Pancreas (tissue), 10 donors: ENCODE results near the gene ADCY7. TPM values are rescaled to one million over a fixed set of nuclear protein-coding genes. Genes with fewer than 3 reads are reported as not detected.

ENCODE experiments used
- ATAC-seq, 4 donors: fragments of 200-7000 bp; cut with Tn5 transposase; one replicate each; pipeline versions ENCODE4 v1.8.0 to v1.9.1; 2020; ENCODE audit warnings: mild to moderate bottlenecking in 4 of 4, moderate library complexity in 4 of 4
- DNase-seq, 6 donors: peaks; one replicate each; pipeline ENCODE4 v3.0.0-alpha.2; 2020
- FAIRE-seq: peaks from 2 replicates; lab custom pipeline; 2012; peaks lifted over from hg19 to GRCh38; lab: Jason Lieb, UNC
- H3K27ac ChIP-seq, 4 donors: fragments of 200-600 bp; sonication (generic); 1 replicate in 3 of 4; 2 replicates in 1 of 4; pipeline versions ENCODE4 v1.5.0 to v1.8.0; 2020
- H3K27me3 ChIP-seq, 4 donors: fragments of 200-600 bp; one replicate each; pipeline ENCODE4 v1.8.0; 2021
- H3K36me3 ChIP-seq, 3 donors: fragments of 200-600 bp; sonication (generic) in 1 of 3; one replicate each; pipeline versions ENCODE4 v1.5.0 to v1.8.0; 2020 to 2021
- H3K4me1 ChIP-seq, 3 donors: fragments of 200-600 bp; one replicate each; pipeline ENCODE4 v1.8.0; 2021
- H3K4me3 ChIP-seq, 4 donors: fragments of 200-600 bp; sonication (generic) in 2 of 4; one replicate each; pipeline versions ENCODE4 v1.5.0 to v1.8.0; 2020 to 2021
- H3K9me3 ChIP-seq, 4 donors: fragments of 200-600 bp; one replicate each; pipeline ENCODE4 v1.8.0; 2021
- CTCF ChIP-seq, 4 donors: fragments of 200-600 bp; sonication (generic) in 3 of 4; IDR thresholded peaks; one replicate each; pipeline versions ENCODE4 v1.5.0 to v1.8.0; 2021; ENCODE audit warnings: antibody characterized with exemption in 4 of 4
- WGBS, 2 donors: extraction: QIAGEN DNeasy Blood & Tissue Kit; methylation state at CpG; one replicate each; pipeline ENCODE4 v1.1.7; 2013; 5-methylcytosine and 5-hydroxymethylcytosine counted together
- intact Hi-C, 3 donors: fragments of 100-400 bp; cut with DNase I; formaldehyde crosslinking; loops; one replicate each; pipeline versions ENCODE4 v1.11.1 to v1.14.2; 2022
- polyA plus RNA-seq, 2 donors: library from polyadenylated mRNA; stranded (reverse); fragments of 200-250 nt; gene quantifications; one replicate each; pipeline ENCODE4 v1.2.3, GENCODE V29; 2013
- total RNA-seq, 6 donors: library from RNA; stranded (reverse); fragmentation: NEBNext Ultra II Directional in 4 of 6; extraction: Animal tissue kit (Norgen Biotek cat#: 25700) in 4 of 6; gene quantifications; one replicate each; pipeline versions ENCODE4 v1.2.1 to v1.2.4, GENCODE V29; 2021 to 2023
- donor health status: healthy with polysubstance abuse.
- donor health status: DM: no; HTN: no; CAD: no; lungs with moderate emphysema.
- donor health status: DM: no; HTN: no; CAD: no.
- donor health status: control.
- donor health status: control.
- donor health status: Bipolar disorder and iron deficiency.
- donor health status: DM: yes; HTN: yes; CAD: no.
- donor health status: DM: no; HTN: no; CAD: no.
- donor health status: DM: no; HTN: no; CAD: no.
- donor health status: DM: yes; HTN: yes; CAD: no.

Gene ADCY7
- total and polyA plus RNA-seq, 8 donors, result 1.9 to 21.1 (median 4.3) TPM

- Histone ChIP-seq H3K4me3 (no peak overlapping the region), H3K27me3 (no peaks in the 10 kb centered on the region), H3K4me1 (no peaks in the 10 kb centered on the region), H3K9me3 (no peaks in the 10 kb centered on the region), H3K27ac (no peak overlapping the region), H3K36me3 (peaks cover 0 to 22% (median 9%) of the 10 kb centered on the region in 3 donors)
- 81 to 84% methylated on average over 8 of the region's 8 CpGs for WGBS, 2 donors
- DNase-seq, result no peak
- no peak for TF ChIP-seq CTCF (IDR thresholded peaks at IDR 0.05)
- intact Hi-C loops, result no loop called here
- ATAC-seq, result no peak
- FAIRE-seq, result no peak
These were observed 38.7 kb upstream of the ADCY7 start for GRCh38 chr16:50227665-50228064.

- ATAC-seq (no peak), DNase-seq (no peak), FAIRE-seq (no peak)
- no peaks in the 10 kb centered on the region for H3K27me3 ChIP-seq
- intact Hi-C loops, result no loop called here
- no peaks in the 10 kb centered on the region for H3K4me1 ChIP-seq
- no peak overlapping the region for H3K4me3 ChIP-seq
- H3K27ac ChIP-seq, result no peak overlapping the region
- TF ChIP-seq CTCF (IDR thresholded peaks at IDR 0.05), result no peak
- peaks cover 0 to 22% (median 9%) of the 10 kb centered on the region in 3 donors for H3K36me3 ChIP-seq
- no peaks in the 10 kb centered on the region for H3K9me3 ChIP-seq
- 78 to 79% methylated on average over 5 of the region's 5 CpGs for WGBS, 2 donors
These were observed 37.9 kb upstream of the ADCY7 start for GRCh38 chr16:50228364-50228868.

- Histone ChIP-seq H3K27me3 (no peaks in the 10 kb centered on the region), H3K4me1 (no peaks in the 10 kb centered on the region), H3K4me3 (no peak overlapping the region), H3K9me3 (no peaks in the 10 kb centered on the region), H3K36me3 (peaks cover 0 to 22% (median 9%) of the 10 kb centered on the region in 3 donors), H3K27ac (no peak overlapping the region)
- DNase-seq, result no peak
- FAIRE-seq, result no peak
- ATAC-seq, result no peak
- TF ChIP-seq CTCF (IDR thresholded peaks at IDR 0.05), result no peak
- WGBS, 2 donors, result 86 to 88% methylated on average over 10 of the region's 10 CpGs
- intact Hi-C loops, result no loop called here
These were observed 37.1 kb upstream of the ADCY7 start for GRCh38 chr16:50229149-50229726.

GRCh38 chr16:50234771-50235556, 31.4 kb upstream of the ADCY7 start:
- Histone ChIP-seq H3K36me3 (no peaks in the 10 kb centered on the region), H3K9me3 (no peaks in the 10 kb centered on the region), H3K4me1 (no peaks in the 10 kb centered on the region), H3K27me3 (no peaks in the 10 kb centered on the region), H3K4me3 (no peak overlapping the region), H3K27ac (peak overlapping the region in 1 of 4 donors; percentile 12)
- no peak for DNase-seq
- intact Hi-C loops, result no loop called here
- no peak for TF ChIP-seq CTCF (IDR thresholded peaks at IDR 0.05)
- 47 to 54% methylated on average over 5 of the region's 5 CpGs for WGBS, 2 donors
- no peak for ATAC-seq
- no peak for FAIRE-seq
